HEK293 (cell line): Measurements from ENCODE around the gene DNAJB6.

Experiments used
- CTCF ChIA-PET: fragments of 350-600 bp; formaldehyde crosslinking; extraction: SDS; loops from one replicate; lab custom pipeline; 2021; ENCODE audit warnings: antibody characterized with exemption; lab: Yijun Ruan, JAX
- POLR2A ChIA-PET: fragments of 300-600 bp; formaldehyde crosslinking; extraction: SDS; loops from one replicate; lab custom pipeline; 2020; ENCODE audit warnings: antibody characterized with exemption, inconsistent platforms; lab: Yijun Ruan, JAX
- H3K27ac ChIP-seq: fragments of 200-500 bp; sonication (Bioruptor generic); 2 replicates; pipeline ENCODE4 v1.5.1; 2014; ENCODE audit warnings: low read depth, low read length, control low read depth, inconsistent platforms; ENCODE audit errors: extremely low read depth
- H3K36me3 ChIP-seq, 2 experiments: fragments of 200-500 bp in 1 of 2; sonication (Bioruptor generic) in 1 of 2; 1 replicate in 1 of 2; 2 replicates in 1 of 2; pipeline ENCODE4 v1.5.1; 2014 to 2017; ENCODE audit warnings: inconsistent platforms in 2 of 2, low read length in 2 of 2; ENCODE audit not compliant: control insufficient read depth in 2 of 2, insufficient read depth in 1 of 2
- H3K4me1 ChIP-seq: fragments of 200-500 bp; sonication (Bioruptor generic); 2 replicates; pipeline ENCODE4 v1.5.1; 2014; ENCODE audit warnings: mild to moderate bottlenecking, low read length, inconsistent platforms; ENCODE audit not compliant: control insufficient read depth, insufficient read depth
- H3K4me3 ChIP-seq: 2 replicates; pipeline ENCODE4 v1.5.1; 2011; ENCODE audit warnings: low read depth, mild to moderate bottlenecking, control low read depth, low read length, moderate library complexity
- H3K9me3 ChIP-seq: fragments of 200-500 bp; sonication (Bioruptor generic); 2 replicates; pipeline ENCODE4 v1.5.1; 2014; ENCODE audit warnings: low read depth, low read length, inconsistent platforms; ENCODE audit not compliant: control insufficient read depth, insufficient read depth
- HIC1 ChIP-seq: fragments of 450-650 bp; formaldehyde crosslinking; IDR thresholded peaks from 2 replicates; pipeline ENCODE4 v1.5.1; 2016; ENCODE audit warnings: missing biosample characterization, missing genetic modification characterization
- KLF8 ChIP-seq: fragments of 450-650 bp; formaldehyde crosslinking; IDR thresholded peaks from 2 replicates; pipeline ENCODE4 v1.5.1; 2016; ENCODE audit warnings: missing biosample characterization, missing genetic modification characterization
- KLF9 ChIP-seq: fragments of 450-650 bp; formaldehyde crosslinking; IDR thresholded peaks from 2 replicates; pipeline ENCODE4 v1.5.1; 2016; ENCODE audit warnings: missing biosample characterization, missing genetic modification characterization, low read depth
- PRDM6 ChIP-seq: fragments of 450-650 bp; formaldehyde crosslinking; IDR thresholded peaks from 2 replicates; pipeline ENCODE4 v1.5.1; 2017; ENCODE audit warnings: missing biosample characterization, missing genetic modification characterization
- SCRT2 ChIP-seq: fragments of 450-650 bp; formaldehyde crosslinking; IDR thresholded peaks from 2 replicates; pipeline ENCODE4 v1.5.1; 2016; ENCODE audit warnings: missing biosample characterization, missing genetic modification characterization
- SP3 ChIP-seq: fragments of 450-650 bp; formaldehyde crosslinking; IDR thresholded peaks from 2 replicates; pipeline ENCODE4 v1.5.1; 2016; ENCODE audit warnings: missing biosample characterization, missing genetic modification characterization
- TCF7L2 ChIP-seq: IDR thresholded peaks from 2 replicates; pipeline ENCODE4 v1.6.1; 2011; ENCODE audit warnings: low read depth, mild to moderate bottlenecking, inconsistent platforms, low read length, moderate library complexity, borderline replicate concordance
- ZBTB1 ChIP-seq: fragments of 450-650 bp; formaldehyde crosslinking; IDR thresholded peaks from 2 replicates; pipeline ENCODE4 v1.5.1; 2016; ENCODE audit warnings: missing biosample characterization, missing genetic modification characterization
- ZBTB7A ChIP-seq: fragments of 450-650 bp; formaldehyde crosslinking; IDR thresholded peaks from 2 replicates; pipeline ENCODE4 v1.5.1; 2016; ENCODE audit warnings: low read depth, missing biosample characterization, missing genetic modification characterization
- ZFP3 ChIP-seq: fragments of 450-650 bp; formaldehyde crosslinking; IDR thresholded peaks from 2 replicates; pipeline ENCODE4 v1.5.1; 2016; ENCODE audit warnings: low read depth, missing biosample characterization, missing genetic modification characterization
- ZNF114 ChIP-seq: fragments of 450-650 bp; formaldehyde crosslinking; IDR thresholded peaks from 2 replicates; pipeline ENCODE4 v1.5.0; 2017; ENCODE audit warnings: missing biosample characterization, missing genetic modification characterization
- ZNF133 ChIP-seq: fragments of 450-650 bp; formaldehyde crosslinking; IDR thresholded peaks from 2 replicates; pipeline ENCODE4 v1.5.1; 2016; ENCODE audit warnings: missing biosample characterization, missing genetic modification characterization
- ZNF169 ChIP-seq: fragments of 450-650 bp; formaldehyde crosslinking; IDR thresholded peaks from 2 replicates; pipeline ENCODE4 v1.5.1; 2016; ENCODE audit warnings: missing biosample characterization, missing genetic modification characterization
- ZNF18 ChIP-seq: fragments of 450-650 bp; formaldehyde crosslinking; IDR thresholded peaks from 2 replicates; pipeline ENCODE4 v1.5.1; 2016; ENCODE audit warnings: missing biosample characterization, missing genetic modification characterization
- ZNF23 ChIP-seq: fragments of 450-650 bp; formaldehyde crosslinking; IDR thresholded peaks from 2 replicates; pipeline ENCODE4 v1.5.1; 2016; ENCODE audit warnings: missing biosample characterization, missing genetic modification characterization, borderline replicate concordance
- ZNF266 ChIP-seq: fragments of 450-650 bp; formaldehyde crosslinking; IDR thresholded peaks from 2 replicates; pipeline ENCODE4 v1.5.1; 2016; ENCODE audit warnings: missing biosample characterization, missing genetic modification characterization, low read depth
- ZNF335 ChIP-seq: fragments of 450-650 bp; formaldehyde crosslinking; conservative IDR thresholded peaks from 2 replicates; pipeline ENCODE4 v1.5.1; 2016; ENCODE audit warnings: missing biosample characterization, missing genetic modification characterization
- ZNF426 ChIP-seq: fragments of 450-650 bp; formaldehyde crosslinking; IDR thresholded peaks from 2 replicates; pipeline ENCODE4 v1.5.1; 2017; ENCODE audit warnings: missing biosample characterization, missing genetic modification characterization, mild to moderate bottlenecking, inconsistent platforms, moderate library complexity
- ZNF473 ChIP-seq: fragments of 450-650 bp; formaldehyde crosslinking; IDR thresholded peaks from 2 replicates; pipeline ENCODE4 v1.5.1; 2017; ENCODE audit warnings: missing biosample characterization, missing genetic modification characterization
- ZNF529 ChIP-seq: fragments of 450-650 bp; formaldehyde crosslinking; IDR thresholded peaks from 2 replicates; pipeline ENCODE4 v1.5.1; 2017; ENCODE audit warnings: missing genetic modification characterization, missing biosample characterization; ENCODE audit not compliant: insufficient replicate concordance
- ZNF654 ChIP-seq: fragments of 450-650 bp; formaldehyde crosslinking; IDR thresholded peaks from 2 replicates; pipeline ENCODE4 v1.5.1; 2016; ENCODE audit warnings: low read depth, missing biosample characterization, missing genetic modification characterization
- ZNF677 ChIP-seq: fragments of 450-650 bp; IDR thresholded peaks from 2 replicates; pipeline ENCODE4 v1.5.0; 2018; ENCODE audit warnings: missing biosample characterization, mild to moderate bottlenecking, missing genetic modification characterization, moderate library complexity
- ZNF791 ChIP-seq: fragments of 450-650 bp; formaldehyde crosslinking; IDR thresholded peaks from 2 replicates; pipeline ENCODE4 v1.5.1; 2016; ENCODE audit warnings: missing biosample characterization, missing genetic modification characterization

DNAJB6 gene

GRCh38 chr7:157444011-157444842 lies 107.4 kb downstream of the DNAJB6 start:
- H3K36me3 ChIP-seq: no peaks in the 10 kb centered on the region
- no peak for TF ChIP-seq ZNF791 (tag by site-specific recombination)
- no peak for TF ChIP-seq ZBTB1
- no peak for TF ChIP-seq ZFP3 (tag by site-specific recombination)
- no peak for TF ChIP-seq KLF8 (tag by site-specific recombination)
- no peak for TF ChIP-seq HIC1 (tag by site-specific recombination)
- no peaks in the 10 kb centered on the region for H3K4me1 ChIP-seq
- POLR2A ChIA-PET: no interaction called here
- H3K9me3 ChIP-seq: no peaks in the 10 kb centered on the region
- CTCF ChIA-PET: interaction anchor here (0.5 kb wide), 1 partner anchor 1224 kb away, joined by 3 read pairs; no protein-coding TSS in a partner anchor
- H3K27ac ChIP-seq: no peak overlapping the region
- H3K4me3 ChIP-seq: no peak overlapping the region

GRCh38 chr7:157444843-157445135 lies 108.0 kb downstream of the DNAJB6 start:
- no peaks in the 10 kb centered on the region for H3K9me3 ChIP-seq
- ChIA-PET CTCF (no interaction called here), POLR2A (no interaction called here)
- H3K4me3 ChIP-seq: no peak overlapping the region
- H3K4me1 ChIP-seq: no peaks in the 10 kb centered on the region
- H3K36me3 ChIP-seq: no peaks in the 10 kb centered on the region
- no peak overlapping the region for H3K27ac ChIP-seq
- TF ChIP-seq ZNF169 (tag by site-specific recombination) (no peak), SP3 (no peak), ZNF654 (no peak), TCF7L2 (no peak), ZNF529 (tag by site-specific recombination) (no peak), ZNF426 (tag by site-specific recombination) (no peak), ZNF23 (tag by site-specific recombination) (no peak), PRDM6 (tag by site-specific recombination) (no peak), ZNF266 (tag by site-specific recombination) (no peak), ZBTB7A (tag by site-specific recombination) (no peak), KLF9 (tag by site-specific recombination) (no peak), ZNF18 (tag by site-specific recombination) (no peak), ZNF677 (tag by site-specific recombination) (no peak), ZNF473 (tag by site-specific recombination) (no peak), ZNF114 (tag by site-specific recombination) (no peak), ZNF133 (tag by site-specific recombination) (no peak), SCRT2 (tag by site-specific recombination) (no peak), ZNF335 (no peak)
